Measurements from ENCODE around the gene KLHL26.

GRCh38 chr19:18660051-18660910, 23.5 kb downstream of the KLHL26 start:
- TF ChIP-seq POLR2AphosphoS5 (IDR thresholded peaks at IDR 0.05), result no peak
- no peak for TF ChIP-seq EP300 (conservative IDR thresholded peaks at IDR 0.05; ENCODE audit: poor library complexity, severe bottlenecking)
- TF ChIP-seq CTCF (IDR thresholded peaks at IDR 0.05; ENCODE audit: poor library complexity, severe bottlenecking), result no peak
- TF ChIP-seq EZH2 (IDR thresholded peaks at IDR 0.05; ENCODE audit: borderline replicate concordance, insufficient read depth, low read length, poor library complexity, severe bottlenecking), result no peak
- TF ChIP-seq RAD21 (conservative IDR thresholded peaks at IDR 0.05), result no peak
- no peak for TF ChIP-seq SMC3 (conservative IDR thresholded peaks at IDR 0.05; ENCODE audit: poor library complexity)
- TF ChIP-seq TAF1 (IDR thresholded peaks at IDR 0.05; ENCODE audit: low read depth), result no peak

All from neural cell (in vitro differentiated cells).